HL-60 (cell line): ENCODE results near the gene LSM4.
A peak's percentile ranks its signal among the peaks of the same experiment; 100 is the strongest.

Experiments
- DNase-seq, 2 experiments: peaks; one replicate each; pipeline ENCODE4 v3.0.0-alpha.2; 2010 to 2020; ENCODE audit warnings: low read depth in 1 of 2, low spot score in 1 of 2
- H3K27ac ChIP-seq: fragments of 250-450 bp; sonication (Bioruptor Pico); replicated peaks from 2 replicates; pipeline ENCODE4 v1.5.1; 2020; ENCODE audit warnings: mild to moderate bottlenecking, moderate library complexity
- H3K27me3 ChIP-seq: fragments of 250-450 bp; sonication (Bioruptor Pico); 2 replicates; pipeline ENCODE4 v1.5.1; 2021; ENCODE audit warnings: mild to moderate bottlenecking, moderate library complexity; ENCODE audit not compliant: insufficient read depth, poor library complexity, severe bottlenecking
- H3K4me3 ChIP-seq: replicated peaks from 2 replicates; pipeline ENCODE4 v1.5.1; 2011; ENCODE audit warnings: mild to moderate bottlenecking, control low read depth, low read length; ENCODE audit not compliant: insufficient read depth
- CTCF ChIP-seq: IDR thresholded peaks from one replicate; pipeline ENCODE4 v1.5.1; 2011; ENCODE audit warnings: low read length, control low read depth, inconsistent platforms; ENCODE audit not compliant: insufficient read depth
- GABPA ChIP-seq: IDR thresholded peaks from 2 replicates; pipeline ENCODE4 v1.6.1; 2012; ENCODE audit warnings: low read depth
- POLR2AphosphoS5 ChIP-seq: IDR thresholded peaks from 2 replicates; pipeline ENCODE4 v1.6.1; 2012; ENCODE audit warnings: low read depth
- REST ChIP-seq: IDR thresholded peaks from 2 replicates; pipeline ENCODE4 v1.6.1; 2012; ENCODE audit warnings: low read depth; ENCODE audit not compliant: insufficient replicate concordance
- SPI1 ChIP-seq: IDR thresholded peaks from 2 replicates; pipeline ENCODE4 v1.6.1; 2012; ENCODE audit warnings: low read depth, mild to moderate bottlenecking, borderline replicate concordance

LSM4 gene

GRCh38 chr19:18319591-18320135 is 3.2 kb downstream of the LSM4 start:
- no peak for TF ChIP-seq REST
- TF ChIP-seq SPI1 = no peak
- TF ChIP-seq CTCF = no peak
- no peak for TF ChIP-seq GABPA
- TF ChIP-seq POLR2AphosphoS5 = no peak; the same call in 1 of the 2 replicates
- H3K4me3 ChIP-seq = no peak overlapping the region
- no peaks in the 10 kb centered on the region for H3K27me3 ChIP-seq
- DNase-seq = no peak
- peak overlapping the region; percentile 76 for H3K27ac ChIP-seq

- TF ChIP-seq REST = no peak
- TF ChIP-seq GABPA = no peak
- TF ChIP-seq SPI1 = peak; percentile 21; the same call in 1 of the 2 replicates
- no peak for TF ChIP-seq CTCF
- peak; percentile 62; the same call in 1 of the 2 replicates for TF ChIP-seq POLR2AphosphoS5
- H3K27ac ChIP-seq = peak overlapping the region; percentile 76
These were observed 4.7 kb downstream of the LSM4 start for GRCh38 chr19:18317961-18318800.

DNA sequence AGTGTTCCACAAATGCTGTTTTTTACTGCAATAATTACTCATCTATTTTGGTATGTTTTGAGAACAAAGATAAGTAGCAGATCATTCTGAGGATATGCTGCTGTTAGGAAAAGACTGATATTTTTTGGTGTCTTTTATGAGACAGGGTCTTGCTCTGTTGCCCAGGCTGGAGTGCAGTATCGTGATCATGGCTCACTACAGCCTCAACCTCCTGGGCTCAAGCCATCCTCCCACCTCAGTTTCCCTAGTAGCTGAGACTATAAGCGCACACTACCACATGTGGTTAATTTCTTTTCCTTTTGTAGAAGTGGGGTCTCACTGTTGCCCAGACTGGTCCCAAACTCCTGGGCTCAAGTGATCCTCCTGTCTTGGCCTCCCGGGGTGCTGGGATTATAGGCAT is 9.5 kb downstream of the LSM4 start:
- H3K27ac ChIP-seq = no peak overlapping the region
- TF ChIP-seq CTCF (no peak), GABPA (no peak), SPI1 (no peak), POLR2AphosphoS5 (no peak), REST (no peak)
- H3K27me3 ChIP-seq = no peaks in the 10 kb centered on the region
- no peak for DNase-seq
- no peak overlapping the region for H3K4me3 ChIP-seq

More at GRCh38 chr19:18317961-18318800, 4.7 kb downstream of the LSM4 start:
- peak; percentile 63 to 84 for DNase-seq
- H3K4me3 ChIP-seq = no peak overlapping the region
- no peaks in the 10 kb centered on the region for H3K27me3 ChIP-seq
